ENCODE data around the gene CD93. TPM values are rescaled to one million over a fixed set of nuclear protein-coding genes. Genes with fewer than 3 reads are reported as not detected.

CD93 gene
- total RNA-seq, 1 experiment from 2014 or later = not detected

GRCh38 chr20:23036371-23036770, 49.8 kb downstream of the CD93 start:
- no peaks in the 10 kb centered on the region for H3K27me3 ChIP-seq
- no peaks in the 10 kb centered on the region for H3K36me3 ChIP-seq
- H3K27ac ChIP-seq = no peak overlapping the region
- no peaks in the 10 kb centered on the region for H3K9me3 ChIP-seq (replicated peaks)
- no peak overlapping the region for H3K4me3 ChIP-seq
- no peak for DNase-seq
- peaks cover 13% of the 10 kb centered on the region for H3K4me1 ChIP-seq

- no peak for DNase-seq
- Histone ChIP-seq H3K36me3 (no peaks in the 10 kb centered on the region), H3K4me1 (peaks cover 13% of the 10 kb centered on the region), H3K27ac (no peak overlapping the region), H3K9me3 (replicated peaks) (no peaks in the 10 kb centered on the region), H3K27me3 (no peaks in the 10 kb centered on the region), H3K4me3 (no peak overlapping the region)
These were observed 50.4 kb downstream of the CD93 start for GRCh38 chr20:23035731-23036130.

- no peak within 1 kb of the TSS for H3K4me3 ChIP-seq
- H3K4me1 ChIP-seq = peaks cover 13% of the 10 kb centered on the region
- H3K27ac ChIP-seq = no peak within 1 kb of the TSS
- no peaks in the 10 kb centered on the region; the same call in 1 of the 2 replicates for H3K9me3 ChIP-seq (replicated peaks)
- DNase-seq = no peak
- H3K27me3 ChIP-seq = no peaks in the 10 kb centered on the region
- no peaks in the 10 kb centered on the region for H3K36me3 ChIP-seq
These were observed 51.1 kb downstream of the CD93 start, which contains the start of gene SSTR4 for GRCh38 chr20:23034721-23035671. SSTR4 (plus strand) TSS chr20:23035312; CDS start chr20:23035484, 172 bp downstream.

GRCh38 chr20:23033918-23034317, 52.2 kb downstream of the CD93 start:
- no peak for DNase-seq
- H3K4me1 ChIP-seq = peaks cover 5% of the 10 kb centered on the region

GRCh38 chr20:23032750-23033078, 53.4 kb downstream of the CD93 start:
- no peak overlapping the region for H3K27ac ChIP-seq
- H3K27me3 ChIP-seq = no peaks in the 10 kb centered on the region
- no peak overlapping the region for H3K4me3 ChIP-seq
- peaks cover 4% of the 10 kb centered on the region; the same call in 1 of the 2 replicates for H3K4me1 ChIP-seq
- no peaks in the 10 kb centered on the region; the same call in 1 of the 2 replicates for H3K9me3 ChIP-seq (replicated peaks)
- H3K36me3 ChIP-seq = no peaks in the 10 kb centered on the region
- peak; percentile 19 to 42 for DNase-seq

More at GRCh38 chr20:23033918-23034317, 52.2 kb downstream of the CD93 start:
- Histone ChIP-seq H3K4me3 (no peak overlapping the region), H3K36me3 (no peaks in the 10 kb centered on the region), H3K9me3 (replicated peaks) (no peaks in the 10 kb centered on the region; the same call in 1 of the 2 replicates), H3K27ac (no peak overlapping the region), H3K27me3 (no peaks in the 10 kb centered on the region)

GRCh38 chr20:23032056-23032749, 53.9 kb downstream of the CD93 start:
- H3K27me3 ChIP-seq = no peaks in the 10 kb centered on the region
- H3K36me3 ChIP-seq = no peaks in the 10 kb centered on the region
- DNase-seq = peak in 1 of 2 experiments; percentile 38
- H3K27ac ChIP-seq = no peak overlapping the region
- no peak overlapping the region for H3K4me3 ChIP-seq
- H3K4me1 ChIP-seq = peaks cover 4% of the 10 kb centered on the region; the same call in 1 of the 2 replicates
- H3K9me3 ChIP-seq (replicated peaks) = no peaks in the 10 kb centered on the region; the same call in 1 of the 2 replicates

GRCh38 chr20:23031346-23031745, 54.8 kb downstream of the CD93 start:
- no peak overlapping the region for H3K27ac ChIP-seq
- no peaks in the 10 kb centered on the region for H3K27me3 ChIP-seq
- no peaks in the 10 kb centered on the region; the same call in 1 of the 2 replicates for H3K9me3 ChIP-seq (replicated peaks)
- H3K36me3 ChIP-seq = no peaks in the 10 kb centered on the region
- H3K4me1 ChIP-seq = peaks cover 4% of the 10 kb centered on the region; the same call in 1 of the 2 replicates
- no peak for DNase-seq
- H3K4me3 ChIP-seq = no peak overlapping the region

Other genes with a start within 250 kb of the CD93 start
- gene SSTR4, start 51.0 kb downstream of the CD93 start, total RNA-seq (2014; rRNA removed; shearing (Covaris generic)) = not detected in 2 replicates
- 0.03 TPM in 1 of 2 replicates, not detected in the other for gene THBD, start 36.7 kb downstream of the CD93 start, total RNA-seq (2014; rRNA removed; shearing (Covaris generic))